GM19372 (cell line): ENCODE measurements around the gene FOXN4.
"Not testable (repeated sequence)": the region's sequence is repeated elsewhere in the genome, so short reads cannot be mapped to it uniquely, and the experiment has no call there.

Source experiments
- ATAC-seq: cut with Tn5 transposase; IDR thresholded peaks from one replicate; pipeline ENCODE4 v1.9.1; 2021; ENCODE audit warnings: mild to moderate bottlenecking, low read depth, moderate library complexity; ENCODE audit not compliant: unreplicated experiment

Gene FOXN4

GRCh38 chr12:109308534-109309380, at the start of gene FOXN4:
Gene FOXN4, minus strand, starts transcription at chr12:109309284. Its CDS starts 963 bp downstream, at chr12:109308321.
- ATAC-seq = no peak

GRCh38 chr12:109358154-109358869, 49.2 kb upstream of the FOXN4 start:
- no peak for ATAC-seq

- no peak for ATAC-seq
Measured at GRCh38 chr12:109357032-109357431, 47.9 kb upstream of the FOXN4 start.

GRCh38 chr12:109356577-109356976, 47.5 kb upstream of the FOXN4 start:
- ATAC-seq = no peak

GRCh38 chr12:109352184-109352583, 43.1 kb upstream of the FOXN4 start:
- ATAC-seq = no peak

GRCh38 chr12:109347589-109347988, 38.5 kb upstream of the FOXN4 start, which contains the start of gene MYO1H:
Gene MYO1H, plus strand, starts transcription at chr12:109347900. Its CDS starts 61 bp downstream, at chr12:109347961.
- no peak for ATAC-seq

GRCh38 chr12:109346920-109347319, 37.8 kb upstream of the FOXN4 start:
- no peak for ATAC-seq

- ATAC-seq = no peak
Measured at GRCh38 chr12:109345428-109345827, 36.3 kb upstream of the FOXN4 start.

- no peak for ATAC-seq
Measured at GRCh38 chr12:109343677-109344076, 34.6 kb upstream of the FOXN4 start.

GRCh38 chr12:109336593-109336992, 27.5 kb upstream of the FOXN4 start:
- no peak for ATAC-seq

- ATAC-seq = no peak
Measured at GRCh38 chr12:109334887-109335286, 25.8 kb upstream of the FOXN4 start.

- ATAC-seq = no peak
Measured at GRCh38 chr12:109331301-109331952, 22.3 kb upstream of the FOXN4 start.

GRCh38 chr12:109330282-109331230, 21.5 kb upstream of the FOXN4 start:
- no peak for ATAC-seq

GRCh38 chr12:109329686-109330085, 20.6 kb upstream of the FOXN4 start:
- no peak for ATAC-seq

GRCh38 chr12:109329003-109329402, 19.9 kb upstream of the FOXN4 start:
- ATAC-seq = no peak

- not testable (repeated sequence) for ATAC-seq
Measured at GRCh38 chr12:109321294-109321693, 12.2 kb upstream of the FOXN4 start.

GRCh38 chr12:109310247-109311125, 1.4 kb upstream of the FOXN4 start:
- no peak for ATAC-seq

- no peak for ATAC-seq
Measured at GRCh38 chr12:109309381-109310246, 530 bp upstream of the FOXN4 start.
